ENCODE measurements around the gene USP2.

USP2 gene

GRCh38 chr11:119341222-119342022, 40.1 kb downstream of the USP2 start:
- TF ChIP-seq SPI1 (IDR thresholded peaks at IDR 0.05; ENCODE audit: low read depth, low read length) (no peak), POLR2AphosphoS5 (IDR thresholded peaks at IDR 0.05; ENCODE audit: low read depth, low read length) (no peak), TAF1 (IDR thresholded peaks at IDR 0.05; ENCODE audit: low read depth, low read length) (no peak), POU2F2 (IDR thresholded peaks at IDR 0.05; ENCODE audit: low read depth, low read length) (no peak), PAX5 (IDR thresholded peaks at IDR 0.05; ENCODE audit: insufficient read depth, low read length, severe bottlenecking) (no peak), POLR2A (IDR thresholded peaks at IDR 0.05; ENCODE audit: low read depth, low read length) (no peak)
- DNase-seq (ENCODE audit: insufficient read length, low spot score), result no peak
- no peak for FAIRE-seq

GRCh38 chr11:119340335-119341221, 40.9 kb downstream of the USP2 start, which contains the start of gene C1QTNF5:
Gene C1QTNF5, minus strand, starts transcription at chr11:119340883. Its CDS starts 486 bp downstream, at chr11:119340397.
- FAIRE-seq, result no peak
- TF ChIP-seq SPI1 (IDR thresholded peaks at IDR 0.05; ENCODE audit: low read depth, low read length) (no peak), POLR2A (IDR thresholded peaks at IDR 0.05; ENCODE audit: low read depth, low read length) (no peak), POLR2AphosphoS5 (IDR thresholded peaks at IDR 0.05; ENCODE audit: low read depth, low read length) (no peak), TAF1 (IDR thresholded peaks at IDR 0.05; ENCODE audit: low read depth, low read length) (no peak), PAX5 (IDR thresholded peaks at IDR 0.05; ENCODE audit: insufficient read depth, low read length, severe bottlenecking) (no peak), POU2F2 (IDR thresholded peaks at IDR 0.05; ENCODE audit: low read depth, low read length) (no peak)
- no peak for DNase-seq (ENCODE audit: insufficient read length, low spot score)

- DNase-seq (ENCODE audit: insufficient read length, low spot score) (peak; percentile 72), FAIRE-seq (no peak)
- TF ChIP-seq TAF1 (IDR thresholded peaks at IDR 0.05; ENCODE audit: low read depth, low read length) (no peak), POU2F2 (IDR thresholded peaks at IDR 0.05; ENCODE audit: low read depth, low read length) (no peak), PAX5 (IDR thresholded peaks at IDR 0.05; ENCODE audit: insufficient read depth, low read length, severe bottlenecking) (no peak), SPI1 (IDR thresholded peaks at IDR 0.05; ENCODE audit: low read depth, low read length) (no peak), POLR2AphosphoS5 (IDR thresholded peaks at IDR 0.05; ENCODE audit: low read depth, low read length) (no peak), POLR2A (IDR thresholded peaks at IDR 0.05; ENCODE audit: low read depth, low read length) (no peak)
Measured at GRCh38 chr11:119339589-119340334, 41.7 kb downstream of the USP2 start.

- TF ChIP-seq SPI1 (IDR thresholded peaks at IDR 0.05; ENCODE audit: low read depth, low read length) (no peak), POU2F2 (IDR thresholded peaks at IDR 0.05; ENCODE audit: low read depth, low read length) (no peak), TAF1 (IDR thresholded peaks at IDR 0.05; ENCODE audit: low read depth, low read length) (no peak), POLR2A (IDR thresholded peaks at IDR 0.05; ENCODE audit: low read depth, low read length) (no peak), POLR2AphosphoS5 (IDR thresholded peaks at IDR 0.05; ENCODE audit: low read depth, low read length) (no peak), PAX5 (IDR thresholded peaks at IDR 0.05; ENCODE audit: insufficient read depth, low read length, severe bottlenecking) (no peak)
- peak; percentile 50 for FAIRE-seq
Measured at GRCh38 chr11:119338965-119339588, 42.4 kb downstream of the USP2 start.

GRCh38 chr11:119338318-119338890, 43.1 kb downstream of the USP2 start:
- FAIRE-seq (peak; percentile 62), DNase-seq (ENCODE audit: insufficient read length, low spot score) (peak; percentile 80)
- TF ChIP-seq POLR2AphosphoS5 (IDR thresholded peaks at IDR 0.05; ENCODE audit: low read depth, low read length) (no peak), TAF1 (IDR thresholded peaks at IDR 0.05; ENCODE audit: low read depth, low read length) (no peak), POU2F2 (IDR thresholded peaks at IDR 0.05; ENCODE audit: low read depth, low read length) (no peak), POLR2A (IDR thresholded peaks at IDR 0.05; ENCODE audit: low read depth, low read length) (no peak), SPI1 (IDR thresholded peaks at IDR 0.05; ENCODE audit: low read depth, low read length) (no peak), PAX5 (IDR thresholded peaks at IDR 0.05; ENCODE audit: insufficient read depth, low read length, severe bottlenecking) (no peak)

More at GRCh38 chr11:119338965-119339588, 42.4 kb downstream of the USP2 start:
- no peak for DNase-seq (ENCODE audit: insufficient read length, low spot score)

GRCh38 chr11:119337581-119338317, 43.7 kb downstream of the USP2 start:
- DNase-seq (ENCODE audit: insufficient read length, low spot score), result no peak
- TF ChIP-seq PAX5 (IDR thresholded peaks at IDR 0.05; ENCODE audit: insufficient read depth, low read length, severe bottlenecking) (no peak), TAF1 (IDR thresholded peaks at IDR 0.05; ENCODE audit: low read depth, low read length) (no peak), POU2F2 (IDR thresholded peaks at IDR 0.05; ENCODE audit: low read depth, low read length) (no peak), POLR2AphosphoS5 (IDR thresholded peaks at IDR 0.05; ENCODE audit: low read depth, low read length) (no peak), POLR2A (IDR thresholded peaks at IDR 0.05; ENCODE audit: low read depth, low read length) (no peak)
- FAIRE-seq, result no peak

- no peak for TF ChIP-seq TAF1 (IDR thresholded peaks at IDR 0.05; ENCODE audit: low read depth, low read length)
- TF ChIP-seq POLR2A (IDR thresholded peaks at IDR 0.05; ENCODE audit: low read depth, low read length), result 0 out of 2 replicates have a peak, but pooled peaks have one; percentile 18
- DNase-seq (ENCODE audit: insufficient read length, low spot score) (no peak), FAIRE-seq (no peak)
Measured at GRCh38 chr11:119336744-119337469, 44.6 kb downstream of the USP2 start.

All from GM12891 (cell line).